Breast epithelium (tissue), 4 donors: ENCODE results near the gene RYR3. TPM values are rescaled to one million over a fixed set of nuclear protein-coding genes. Genes with fewer than 3 reads are reported as not detected.

ENCODE experiments used
- DNase-seq, 2 donors: peaks; one replicate each; pipeline ENCODE4 v3.0.0-alpha.2; 2019; ENCODE audit warnings: low spot score in 2 of 2
- H3K27ac ChIP-seq, 2 donors: fragments of 200-600 bp; sonication (generic) in 1 of 2; one replicate each; pipeline ENCODE4 v1.5.1; 2016 to 2019; ENCODE audit warnings: mild to moderate bottlenecking in 1 of 2
- H3K27me3 ChIP-seq, 2 donors: fragments of 200-600 bp; sonication (generic) in 1 of 2; one replicate each; pipeline versions ENCODE4 v1.5.1 to v1.6.0; 2017 to 2019; ENCODE audit warnings: control low read depth in 1 of 2, mild to moderate bottlenecking in 1 of 2
- H3K36me3 ChIP-seq: fragments of 200-600 bp; one replicate; pipeline ENCODE4 v1.5.1; 2019
- H3K4me1 ChIP-seq, 2 donors: fragments of 200-600 bp; sonication (generic); one replicate each; pipeline ENCODE4 v1.5.1; 2016 to 2019; ENCODE audit warnings: control low read depth in 1 of 2
- H3K4me3 ChIP-seq, 3 donors: fragments of 200-600 bp; sonication (generic); 1 replicate in 2 of 3; 2 replicates in 1 of 3; pipeline ENCODE4 v1.5.1; 2016 to 2019; ENCODE audit warnings: mild to moderate bottlenecking in 3 of 3, moderate library complexity in 2 of 3
- H3K9me3 ChIP-seq, 2 donors: fragments of 200-600 bp; sonication (generic) in 1 of 2; one replicate each; pipeline ENCODE4 v1.5.1; 2016 to 2019; ENCODE audit warnings: control low read depth in 1 of 2
- POLR2A ChIP-seq: fragments of 450-650 bp; IDR thresholded peaks from one replicate; pipeline ENCODE4 v1.6.1; 2016; ENCODE audit warnings: antibody characterized with exemption, mild to moderate bottlenecking, moderate library complexity
- POLR2AphosphoS5 ChIP-seq, 3 donors: sonication (generic); formaldehyde crosslinking; IDR thresholded peaks; one replicate each; pipeline ENCODE4 v1.6.1; 2017; ENCODE audit warnings: antibody characterized with exemption in 3 of 3
- intact Hi-C: fragments of 100-400 bp; cut with DNase I; formaldehyde crosslinking; loops from one replicate; pipeline ENCODE4 v1.15.1; 2023; ENCODE audit warnings: low total_unique reads
- total RNA-seq, 3 donors: library from RNA; depleted of rRNA; stranded (reverse); fragments of >200 nt; gene quantifications; one replicate each; pipeline ENCODE4 v1.1.0, GENCODE V29; 2016
- TF ChIP-seq, protein P1 (sequence below), 3 donors: fragments of 450-650 bp; IDR thresholded peaks; one replicate each; pipeline ENCODE4 v1.5.1; 2016 to 2017; ENCODE audit warnings: antibody characterized with exemption in 3 of 3, mild to moderate bottlenecking in 3 of 3, moderate library complexity in 3 of 3

The RYR3 gene
- total RNA-seq, 3 donors from 2014 or later: 1.8 to 4.2 (median 2.6) TPM

DNA sequence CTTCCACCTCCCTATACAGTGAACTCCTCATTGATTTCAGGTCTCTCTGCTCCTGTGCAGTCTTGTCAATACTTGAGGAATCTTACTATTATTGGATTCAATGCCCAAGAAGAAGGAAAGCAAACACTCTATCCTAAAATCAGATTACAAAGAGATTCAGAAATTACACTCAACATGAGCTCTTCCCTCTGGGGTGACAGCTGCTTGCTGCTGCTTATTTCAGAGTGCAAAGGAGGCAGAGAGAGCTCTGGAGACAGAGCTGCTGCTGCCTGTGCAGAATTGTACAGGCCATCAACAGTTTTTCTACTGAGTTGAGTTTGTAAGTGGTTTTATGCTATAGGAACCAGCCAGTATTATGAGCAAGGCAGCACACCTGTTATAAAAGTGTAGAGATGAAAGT, 7.1 kb downstream of the RYR3 start:
- no peak for DNase-seq
- H3K4me1 ChIP-seq: no peaks in the 10 kb centered on the region
- TF ChIP-seq POLR2AphosphoS5 (IDR thresholded peaks at IDR 0.05): no peak
- TF ChIP-seq POLR2A: no peak
- TF ChIP-seq, protein P1, sequence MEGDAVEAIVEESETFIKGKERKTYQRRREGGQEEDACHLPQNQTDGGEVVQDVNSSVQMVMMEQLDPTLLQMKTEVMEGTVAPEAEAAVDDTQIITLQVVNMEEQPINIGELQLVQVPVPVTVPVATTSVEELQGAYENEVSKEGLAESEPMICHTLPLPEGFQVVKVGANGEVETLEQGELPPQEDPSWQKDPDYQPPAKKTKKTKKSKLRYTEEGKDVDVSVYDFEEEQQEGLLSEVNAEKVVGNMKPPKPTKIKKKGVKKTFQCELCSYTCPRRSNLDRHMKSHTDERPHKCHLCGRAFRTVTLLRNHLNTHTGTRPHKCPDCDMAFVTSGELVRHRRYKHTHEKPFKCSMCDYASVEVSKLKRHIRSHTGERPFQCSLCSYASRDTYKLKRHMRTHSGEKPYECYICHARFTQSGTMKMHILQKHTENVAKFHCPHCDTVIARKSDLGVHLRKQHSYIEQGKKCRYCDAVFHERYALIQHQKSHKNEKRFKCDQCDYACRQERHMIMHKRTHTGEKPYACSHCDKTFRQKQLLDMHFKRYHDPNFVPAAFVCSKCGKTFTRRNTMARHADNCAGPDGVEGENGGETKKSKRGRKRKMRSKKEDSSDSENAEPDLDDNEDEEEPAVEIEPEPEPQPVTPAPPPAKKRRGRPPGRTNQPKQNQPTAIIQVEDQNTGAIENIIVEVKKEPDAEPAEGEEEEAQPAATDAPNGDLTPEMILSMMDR (IDR thresholded peaks at IDR 0.05): no peak
- H3K9me3 ChIP-seq: no peaks in the 10 kb centered on the region
- intact Hi-C loops: no loop called here
- no peak overlapping the region for H3K27ac ChIP-seq
- H3K4me3 ChIP-seq: no peak overlapping the region
- H3K36me3 ChIP-seq: no peaks in the 10 kb centered on the region
- peaks cover 0 to 3% of the 10 kb centered on the region in 2 donors for H3K27me3 ChIP-seq

DNA sequence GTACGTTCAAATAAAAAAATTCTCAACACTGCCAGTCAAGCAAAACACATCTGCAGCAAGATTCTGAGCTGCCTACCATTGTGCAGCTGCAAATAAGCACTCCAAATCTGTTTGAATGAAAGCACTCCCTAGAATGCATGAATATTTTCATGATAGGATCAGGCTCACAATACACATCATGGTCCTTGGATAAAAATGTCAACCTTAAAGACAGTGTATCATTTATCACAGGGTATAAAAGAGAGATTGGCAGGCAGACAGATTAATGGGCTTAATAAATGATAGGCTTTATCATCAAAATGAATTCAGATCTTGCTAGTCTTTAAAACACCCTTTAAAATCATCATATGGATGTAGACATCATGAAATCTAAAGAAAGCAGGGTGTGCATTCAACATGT, 9.2 kb downstream of the RYR3 start:
- intact Hi-C loops: no loop called here
- H3K4me3 ChIP-seq: no peak overlapping the region
- no peaks in the 10 kb centered on the region for H3K4me1 ChIP-seq
- TF ChIP-seq, protein P1 (IDR thresholded peaks at IDR 0.05): no peak
- TF ChIP-seq POLR2AphosphoS5 (IDR thresholded peaks at IDR 0.05): no peak
- TF ChIP-seq POLR2A: no peak
- no peaks in the 10 kb centered on the region for H3K36me3 ChIP-seq
- no peak overlapping the region for H3K27ac ChIP-seq
- no peaks in the 10 kb centered on the region for H3K9me3 ChIP-seq
- no peaks in the 10 kb centered on the region for H3K27me3 ChIP-seq
- no peak for DNase-seq

DNA sequence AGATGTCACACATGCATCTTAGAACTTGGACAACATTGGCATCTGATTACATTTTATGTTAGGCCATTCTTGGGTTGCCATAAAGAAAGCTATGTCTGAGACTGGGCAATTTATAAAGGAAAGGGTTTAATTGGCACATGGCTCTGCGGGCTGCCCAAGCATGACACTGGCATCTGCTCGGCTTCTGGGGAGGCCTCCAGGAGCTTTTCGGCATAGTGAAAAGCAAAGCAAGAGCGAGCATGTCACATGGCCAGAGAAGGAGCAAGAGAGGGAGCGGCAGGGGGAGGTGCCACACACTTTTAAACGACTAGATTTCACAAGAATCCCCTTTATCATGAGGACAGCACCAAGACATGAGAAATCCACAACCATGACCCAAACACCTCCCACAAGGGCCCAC, 11.3 kb downstream of the RYR3 start:
- intact Hi-C loops: no loop called here
- TF ChIP-seq, protein P1 (IDR thresholded peaks at IDR 0.05): no peak
- TF ChIP-seq POLR2AphosphoS5 (IDR thresholded peaks at IDR 0.05): no peak

DNA sequence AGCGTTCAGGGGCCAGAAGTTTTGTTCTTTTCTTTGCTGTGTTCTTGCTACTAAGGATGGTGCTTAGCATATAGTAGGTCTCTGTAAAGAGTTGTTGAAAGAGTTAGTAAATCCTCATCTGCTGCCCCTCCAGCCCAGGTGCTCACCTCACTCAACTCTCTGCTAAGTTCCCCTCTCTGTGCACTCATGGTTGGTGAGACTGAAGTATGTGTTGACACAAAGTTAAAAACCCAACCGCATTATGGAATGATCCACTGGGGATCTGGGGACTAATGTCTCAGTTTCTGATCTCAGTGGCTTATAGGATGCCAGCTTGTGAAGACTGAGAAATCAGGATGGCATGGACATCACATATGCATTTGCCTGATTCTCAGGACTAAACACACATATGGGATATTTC, 13.8 kb downstream of the RYR3 start:
- intact Hi-C loops: no loop called here
- Histone ChIP-seq H3K36me3 (no peaks in the 10 kb centered on the region), H3K27me3 (no peaks in the 10 kb centered on the region), H3K4me1 (no peaks in the 10 kb centered on the region), H3K4me3 (no peak overlapping the region), H3K9me3 (no peaks in the 10 kb centered on the region), H3K27ac (no peak overlapping the region)
- DNase-seq: no peak
- TF ChIP-seq POLR2A: no peak
- TF ChIP-seq, protein P1 (IDR thresholded peaks at IDR 0.05): no peak
- no peak for TF ChIP-seq POLR2AphosphoS5 (IDR thresholded peaks at IDR 0.05)

More for the DNA sequence above, 11.3 kb downstream of the RYR3 start:
- H3K27me3 ChIP-seq: no peaks in the 10 kb centered on the region
- no peaks in the 10 kb centered on the region for H3K4me1 ChIP-seq
- no peaks in the 10 kb centered on the region for H3K36me3 ChIP-seq
- H3K4me3 ChIP-seq: no peak overlapping the region
- no peak overlapping the region for H3K27ac ChIP-seq
- no peak for DNase-seq
- no peaks in the 10 kb centered on the region for H3K9me3 ChIP-seq

DNA sequence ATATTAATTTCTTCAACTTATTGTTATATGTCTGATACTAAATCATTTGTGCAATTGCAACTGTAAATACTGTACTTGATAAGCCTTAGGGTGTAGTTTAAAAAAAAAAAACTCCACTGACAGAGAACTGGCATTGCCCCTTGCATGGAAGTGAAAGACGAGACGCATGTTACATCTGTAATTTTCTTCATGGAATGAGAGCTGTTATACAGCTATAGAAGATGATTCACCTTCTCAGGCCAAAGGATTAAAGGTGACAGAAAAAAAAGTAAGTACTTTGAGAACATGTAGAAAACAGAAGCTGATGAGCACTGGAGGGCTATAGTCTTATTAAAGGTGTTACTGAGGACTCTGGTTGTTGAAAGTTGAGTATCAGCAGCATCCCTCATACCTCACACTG, 16.1 kb downstream of the RYR3 start:
- intact Hi-C loops: no loop called here
- TF ChIP-seq POLR2A (no peak), POLR2AphosphoS5 (IDR thresholded peaks at IDR 0.05) (no peak)
- TF ChIP-seq, protein P1 (IDR thresholded peaks at IDR 0.05): no peak
- H3K4me3 ChIP-seq: no peak overlapping the region
- H3K9me3 ChIP-seq: no peaks in the 10 kb centered on the region
- no peaks in the 10 kb centered on the region for H3K4me1 ChIP-seq
- DNase-seq: no peak
- no peaks in the 10 kb centered on the region for H3K36me3 ChIP-seq
- no peaks in the 10 kb centered on the region for H3K27me3 ChIP-seq
- no peak overlapping the region for H3K27ac ChIP-seq
